RWPE1 (cell line): ENCODE results near the gene RGL1.

Experiments
- CTCF ChIA-PET: fragments of 350-600 bp; sonication (Branson Sonifier 250); formaldehyde crosslinking; extraction: SDS; loops from one replicate; lab custom pipeline; 2021; lab: Yijun Ruan, JAX
- POLR2A ChIA-PET: fragments of 400-600 bp; formaldehyde crosslinking; extraction: SDS; loops from one replicate; lab custom pipeline; 2020; ENCODE audit warnings: antibody characterized with exemption; ENCODE audit not compliant: low non-redundant PET; lab: Yijun Ruan, JAX
- DNase-seq: peaks from one replicate; pipeline ENCODE4 v3.0.0; 2012; ENCODE audit warnings: low spot score
- H3K27ac ChIP-seq: fragments of 450-650 bp; 2 replicates; pipeline ENCODE4 v1.5.1; 2017
- TF ChIP-seq, protein P1 (sequence below): fragments of 450-650 bp; conservative IDR thresholded peaks from 2 replicates; pipeline ENCODE4 v1.5.1; 2017; ENCODE audit warnings: low read depth, mild to moderate bottlenecking

Gene RGL1

DNA sequence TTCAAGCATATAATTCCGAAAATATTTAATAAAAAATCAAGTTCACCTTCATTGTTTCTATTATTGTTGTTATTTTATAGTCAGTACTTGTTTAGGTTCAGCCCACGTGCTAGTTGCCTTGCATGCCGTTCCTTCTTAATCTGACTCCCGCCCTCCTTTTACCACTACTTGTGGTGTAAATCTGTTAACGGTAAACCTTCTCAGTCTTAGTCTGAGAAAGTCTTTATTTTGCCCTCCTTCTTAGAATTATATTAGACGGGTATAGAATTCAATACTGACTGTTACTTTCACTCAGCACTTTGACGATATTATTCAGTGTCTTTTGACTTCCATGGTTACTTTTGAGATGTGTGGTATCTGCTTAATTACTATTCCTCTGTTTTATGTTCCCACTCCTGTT, 104.8 kb downstream of the RGL1 start:
- CTCF ChIA-PET = no interaction called here
- TF ChIP-seq, protein P1, sequence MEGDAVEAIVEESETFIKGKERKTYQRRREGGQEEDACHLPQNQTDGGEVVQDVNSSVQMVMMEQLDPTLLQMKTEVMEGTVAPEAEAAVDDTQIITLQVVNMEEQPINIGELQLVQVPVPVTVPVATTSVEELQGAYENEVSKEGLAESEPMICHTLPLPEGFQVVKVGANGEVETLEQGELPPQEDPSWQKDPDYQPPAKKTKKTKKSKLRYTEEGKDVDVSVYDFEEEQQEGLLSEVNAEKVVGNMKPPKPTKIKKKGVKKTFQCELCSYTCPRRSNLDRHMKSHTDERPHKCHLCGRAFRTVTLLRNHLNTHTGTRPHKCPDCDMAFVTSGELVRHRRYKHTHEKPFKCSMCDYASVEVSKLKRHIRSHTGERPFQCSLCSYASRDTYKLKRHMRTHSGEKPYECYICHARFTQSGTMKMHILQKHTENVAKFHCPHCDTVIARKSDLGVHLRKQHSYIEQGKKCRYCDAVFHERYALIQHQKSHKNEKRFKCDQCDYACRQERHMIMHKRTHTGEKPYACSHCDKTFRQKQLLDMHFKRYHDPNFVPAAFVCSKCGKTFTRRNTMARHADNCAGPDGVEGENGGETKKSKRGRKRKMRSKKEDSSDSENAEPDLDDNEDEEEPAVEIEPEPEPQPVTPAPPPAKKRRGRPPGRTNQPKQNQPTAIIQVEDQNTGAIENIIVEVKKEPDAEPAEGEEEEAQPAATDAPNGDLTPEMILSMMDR = no peak
- DNase-seq = no peak
- no peak overlapping the region for H3K27ac ChIP-seq
- POLR2A ChIA-PET = interaction anchor here (0.6 kb wide), 1 partner anchor 42 kb away, joined by 7 read pairs; no protein-coding TSS in a partner anchor

DNA sequence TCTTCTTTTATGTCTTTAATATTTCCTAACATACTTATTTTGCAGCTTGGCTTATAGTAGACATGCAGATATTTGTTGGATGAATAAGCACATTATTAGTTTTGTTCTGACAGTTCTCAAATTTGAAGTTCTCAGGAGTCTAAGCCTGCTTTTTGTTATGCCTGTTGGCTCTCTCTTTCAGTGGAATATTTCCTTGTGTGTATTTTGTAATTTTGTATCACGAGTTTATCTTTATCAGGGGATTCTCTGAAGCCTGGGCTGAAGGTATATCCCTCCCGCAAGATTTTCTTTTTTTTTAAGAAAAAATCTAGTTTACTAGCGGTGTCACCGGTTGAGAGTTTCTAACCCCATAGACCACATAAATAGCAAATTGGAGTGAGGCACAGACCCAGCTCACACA, 105.9 kb downstream of the RGL1 start:
- ChIA-PET CTCF (no interaction called here), POLR2A (no interaction called here)
- no peak overlapping the region for H3K27ac ChIP-seq
- no peak for DNase-seq
- TF ChIP-seq, protein P1 = no peak

DNA sequence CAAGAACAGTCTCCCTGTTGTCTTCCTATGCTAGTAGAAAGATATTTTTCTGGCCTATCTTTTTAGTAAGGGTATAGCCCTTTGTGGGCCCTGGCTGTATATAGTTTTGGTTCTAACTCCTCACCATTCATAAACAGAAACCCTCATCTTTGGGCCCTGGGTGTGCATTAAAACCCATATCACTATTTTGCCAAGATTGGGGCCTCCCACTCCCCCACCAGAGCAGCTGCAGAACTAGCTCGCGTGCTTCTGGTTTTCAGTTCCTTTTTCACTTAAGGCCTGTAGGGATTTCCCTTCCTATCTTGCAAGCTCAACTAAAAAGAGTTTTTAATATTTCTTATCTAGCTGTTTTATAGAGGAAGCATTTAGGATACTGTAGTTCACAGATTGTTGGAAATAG, 106.4 kb downstream of the RGL1 start:
- ChIA-PET POLR2A (no interaction called here), CTCF (no interaction called here)
- TF ChIP-seq, protein P1 = no peak
- no peak for DNase-seq
- H3K27ac ChIP-seq = no peak overlapping the region

DNA sequence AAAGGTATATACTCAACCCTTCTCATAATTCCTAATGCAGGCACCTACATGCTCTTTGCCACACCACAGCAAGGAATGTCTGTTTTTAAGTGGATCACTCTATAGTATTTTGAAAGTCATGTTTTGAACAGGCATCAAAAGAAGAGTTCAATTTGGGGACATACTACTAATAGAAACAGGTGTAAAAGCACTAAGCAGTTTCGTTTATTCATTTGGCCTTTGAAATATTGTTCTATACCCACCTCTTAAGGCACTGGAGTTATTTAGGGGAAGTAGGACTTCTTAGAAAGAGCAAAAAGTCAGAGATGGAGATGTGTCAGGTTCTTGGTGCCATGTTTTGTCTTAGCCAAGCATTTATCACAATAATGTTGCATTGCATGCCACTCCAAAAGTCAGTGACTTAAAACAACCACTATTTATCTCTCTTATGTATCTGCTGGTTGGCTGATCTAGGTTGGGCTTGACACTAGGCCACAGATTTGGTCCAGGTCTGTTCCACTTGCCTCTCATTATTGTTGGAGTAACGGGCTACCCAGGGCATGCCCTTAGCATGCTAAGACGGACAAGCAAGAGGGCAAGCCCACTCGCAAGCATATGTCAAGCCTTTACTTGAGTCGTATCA, 107.5 kb downstream of the RGL1 start:
- ChIA-PET CTCF (no interaction called here), POLR2A (no interaction called here)
- H3K27ac ChIP-seq = no peak overlapping the region
- TF ChIP-seq, protein P1 = no peak
- DNase-seq = no peak

DNA sequence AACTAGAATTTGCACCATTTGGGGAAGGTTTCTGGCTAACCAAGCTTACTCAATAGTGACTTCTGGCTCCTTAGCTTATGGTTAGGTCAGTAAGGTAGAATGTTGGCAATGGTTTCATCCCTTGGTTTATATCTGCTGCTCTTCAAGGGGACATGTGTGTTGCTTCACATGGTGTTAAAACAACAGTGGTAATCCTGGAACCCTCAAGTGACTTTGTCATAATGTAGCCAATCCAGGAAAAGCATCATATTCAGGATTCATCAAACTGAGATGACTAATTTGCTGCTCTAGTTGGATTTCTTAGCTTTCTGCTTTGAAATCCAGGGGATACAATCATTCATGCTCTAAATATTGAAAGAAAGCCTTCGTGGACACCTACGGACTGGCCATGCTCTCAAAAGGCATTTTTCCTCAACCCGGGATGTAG, 108.7 kb downstream of the RGL1 start:
- ChIA-PET POLR2A (no interaction called here), CTCF (interaction anchor here (0.5 to 4.5 kb wide), 2 partner anchors 40 to 258 kb away, joined by 3 to 48 read pairs; no protein-coding TSS in a partner anchor)
- H3K27ac ChIP-seq = no peak overlapping the region
- no peak for DNase-seq
- TF ChIP-seq, protein P1 = no peak

DNA sequence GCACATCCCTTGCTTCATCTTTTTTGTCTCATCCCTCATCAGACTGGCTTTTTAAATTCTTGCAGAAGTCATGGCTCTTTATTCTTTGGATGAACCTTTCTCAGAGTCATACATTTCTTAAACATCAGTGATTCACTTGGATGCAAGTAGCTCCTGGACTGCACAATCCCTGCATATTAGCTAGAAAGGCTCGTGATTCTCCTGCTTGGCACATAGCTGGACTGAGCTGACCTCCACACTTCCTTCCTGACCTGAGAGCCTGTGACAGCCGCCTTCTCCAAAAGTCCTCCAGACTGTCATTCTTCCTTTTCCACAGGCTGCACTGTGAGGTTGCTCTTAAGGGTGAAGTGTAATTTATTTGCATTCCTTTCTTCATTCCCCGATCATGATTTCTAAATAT, 109.4 kb downstream of the RGL1 start:
- no peak for DNase-seq
- CTCF ChIA-PET = interaction anchor here (4.5 kb wide), 1 partner anchor 259 kb away, joined by 48 read pairs; no protein-coding TSS in a partner anchor

More for the DNA sequence above, 109.4 kb downstream of the RGL1 start:
- TF ChIP-seq, protein P1 = no peak
- POLR2A ChIA-PET = no interaction called here
- no peak overlapping the region for H3K27ac ChIP-seq
